Neural cell (in vitro differentiated cells): Measurements from ENCODE around the gene NNT.
"Not testable (repeated sequence)": the region's sequence is repeated elsewhere in the genome, so short reads cannot be mapped to it uniquely, and the experiment has no call there.

Experiments
- CTCF ChIP-seq: fragments of 450-650 bp; IDR thresholded peaks from 2 replicates; pipeline ENCODE4 v1.5.1; 2014; ENCODE audit warnings: antibody characterized with exemption, mild to moderate bottlenecking, moderate library complexity; ENCODE audit not compliant: poor library complexity, severe bottlenecking
- EZH2 ChIP-seq: fragments of 200-600, 300-800 bp; shearing (Covaris generic), sonication (generic); IDR thresholded peaks from 2 replicates; pipeline ENCODE4 v1.6.1; 2014; ENCODE audit warnings: antibody characterized with exemption, low read length, borderline replicate concordance, mild to moderate bottlenecking; ENCODE audit not compliant: insufficient read depth, poor library complexity, severe bottlenecking
- POLR2AphosphoS5 ChIP-seq: IDR thresholded peaks from 2 replicates; pipeline ENCODE4 v1.6.1; 2012

GRCh38 chr5:43696444-43696843 lies 93.5 kb downstream of the NNT start:
- TF ChIP-seq CTCF, POLR2AphosphoS5, EZH2: not testable (repeated sequence)
